Activated CD4-positive, alpha-beta T cell treated with anti-CD3 and anti-CD28 coated beads for 4 hours (primary cell): Measurements from ENCODE around the gene SEC14L6.

ENCODE experiments used
- DNase-seq, 2 donors: peaks; one replicate each; pipeline ENCODE4 v3.0.0-alpha.2; 2020

Gene SEC14L6

DNA sequence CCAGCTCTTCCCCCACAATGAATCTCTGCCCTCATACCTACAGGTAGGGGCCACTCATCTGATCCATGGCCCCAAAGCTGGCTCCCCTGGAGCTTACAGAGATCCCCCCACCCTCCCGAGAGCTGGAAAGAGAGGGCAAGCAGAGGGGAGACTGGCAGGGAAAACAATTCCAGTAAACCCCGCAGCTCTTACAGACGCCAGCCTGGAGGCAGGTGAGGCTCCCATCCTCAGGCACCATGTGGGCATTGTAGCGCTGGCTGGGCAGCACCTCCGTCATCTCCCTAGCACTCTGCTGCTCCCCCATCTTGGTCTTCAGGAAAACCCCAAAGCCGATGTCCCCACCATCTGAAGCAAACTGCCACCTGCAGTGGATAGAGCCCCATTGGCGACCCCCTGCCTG is 55.2 kb downstream of the SEC14L6 start:
- no peak for DNase-seq

DNA sequence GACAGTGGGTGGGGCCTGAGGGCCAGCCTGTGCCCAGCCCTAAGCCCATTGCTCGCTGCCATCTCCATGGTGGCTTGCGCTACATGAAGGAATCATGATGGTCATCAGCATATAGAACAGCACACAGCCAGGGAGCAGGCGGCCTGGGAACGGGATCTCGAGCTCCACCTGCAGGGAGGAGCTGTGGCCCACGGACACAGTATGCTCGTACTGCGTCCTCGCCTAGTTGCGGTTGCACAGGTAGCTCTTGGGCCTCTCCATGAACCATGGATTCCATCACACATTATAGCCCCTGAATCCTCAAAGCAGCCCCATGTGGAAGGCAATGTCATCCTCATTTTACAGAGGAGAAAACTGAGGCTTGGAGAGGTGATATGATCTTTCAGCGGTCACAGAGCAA is 56.1 kb downstream of the SEC14L6 start:
- no peak for DNase-seq

DNA sequence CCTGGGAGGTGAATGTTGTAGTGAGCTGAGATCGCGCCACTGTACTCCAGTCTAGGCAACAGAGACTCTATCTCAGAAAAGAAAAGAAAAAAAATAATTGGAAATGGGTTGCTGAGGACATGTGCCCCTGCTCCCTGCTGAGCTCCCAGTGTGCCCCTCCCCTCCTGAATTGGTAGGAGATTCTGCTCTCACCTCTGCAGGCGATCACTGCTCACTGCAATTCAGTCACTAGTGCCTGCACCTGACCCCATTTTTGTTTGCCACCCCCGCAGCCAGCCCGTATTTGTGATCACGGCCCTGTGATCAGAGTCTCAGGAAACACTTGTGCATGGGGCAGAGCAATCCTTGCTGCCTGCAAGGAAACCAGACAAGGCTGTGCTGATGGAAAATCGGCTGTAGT is 58.4 kb downstream of the SEC14L6 start:
- no peak for DNase-seq

DNA sequence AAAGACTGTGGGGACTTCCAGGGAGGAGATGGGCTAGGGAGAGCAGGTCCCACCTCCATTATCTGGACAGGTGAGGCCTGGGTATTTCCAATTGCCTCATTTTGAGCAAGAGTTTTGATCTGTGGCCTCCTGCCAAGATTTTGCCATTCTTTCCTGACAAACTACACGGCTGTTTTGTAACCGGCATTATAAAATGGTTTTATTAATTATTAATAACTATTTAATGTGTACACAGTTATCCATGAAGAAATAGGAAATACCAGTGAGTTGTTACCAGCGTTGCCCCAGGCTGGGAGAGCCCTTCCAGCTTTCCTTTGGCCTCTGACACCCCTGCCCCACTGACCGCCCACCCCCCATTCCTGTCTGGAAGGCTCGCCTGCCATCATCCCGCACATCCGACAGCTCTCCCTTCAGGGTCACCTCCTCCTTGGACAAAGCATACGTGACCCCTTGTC is 59.9 kb downstream of the SEC14L6 start:
- DNase-seq: no peak

DNA sequence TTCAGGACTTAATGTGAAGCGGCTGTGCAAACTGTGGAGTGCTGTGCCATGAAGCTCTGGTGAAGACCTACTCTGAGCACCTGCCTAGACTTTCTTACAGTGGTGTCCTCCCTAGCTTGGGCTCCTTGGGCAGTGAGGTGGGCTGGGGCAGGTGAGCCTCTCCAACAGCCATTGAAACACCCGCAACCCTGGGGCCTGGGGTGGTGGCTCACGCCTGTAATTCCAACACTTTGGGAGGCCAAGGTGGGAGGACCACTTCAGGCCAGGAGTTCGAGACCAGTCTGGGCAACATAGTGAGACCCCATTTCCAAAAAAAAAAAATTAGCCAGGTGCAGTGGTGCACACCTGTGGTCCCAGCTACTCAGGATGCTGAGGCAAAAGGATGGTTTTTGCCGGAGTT is 60.4 kb downstream of the SEC14L6 start:
- DNase-seq: no peak

DNA sequence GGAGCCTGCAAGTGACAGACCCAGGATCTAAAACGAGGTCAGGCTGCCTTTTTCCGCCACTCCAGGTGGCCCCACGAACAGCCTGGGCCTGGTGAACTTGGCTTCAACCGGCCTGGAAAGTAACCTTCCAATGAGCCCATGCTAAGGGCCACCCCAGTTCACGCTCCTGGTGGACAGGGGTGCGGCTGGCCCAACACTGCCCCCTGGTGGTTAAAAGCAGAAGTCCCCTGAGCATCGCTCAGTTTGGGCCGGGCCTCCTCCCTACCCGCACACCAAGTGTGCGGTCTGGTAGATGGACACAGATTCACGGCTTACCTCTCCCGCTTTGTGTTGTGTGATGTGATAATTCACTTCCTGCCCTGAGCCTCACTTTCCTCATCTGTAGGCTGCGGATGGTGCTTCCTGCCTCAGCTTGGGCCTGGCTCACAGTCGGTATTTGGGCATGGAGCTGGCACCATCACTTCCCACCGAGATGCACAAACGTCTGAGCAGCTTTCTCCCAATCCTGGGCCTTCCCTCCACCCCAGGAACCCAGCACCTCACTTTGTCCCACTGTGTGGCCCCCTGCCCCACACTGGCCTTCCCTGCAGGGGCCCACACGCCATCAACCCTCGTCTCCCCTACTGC is 61.1 kb downstream of the SEC14L6 start:
- peak; percentile 67 to 74 for DNase-seq

DNA sequence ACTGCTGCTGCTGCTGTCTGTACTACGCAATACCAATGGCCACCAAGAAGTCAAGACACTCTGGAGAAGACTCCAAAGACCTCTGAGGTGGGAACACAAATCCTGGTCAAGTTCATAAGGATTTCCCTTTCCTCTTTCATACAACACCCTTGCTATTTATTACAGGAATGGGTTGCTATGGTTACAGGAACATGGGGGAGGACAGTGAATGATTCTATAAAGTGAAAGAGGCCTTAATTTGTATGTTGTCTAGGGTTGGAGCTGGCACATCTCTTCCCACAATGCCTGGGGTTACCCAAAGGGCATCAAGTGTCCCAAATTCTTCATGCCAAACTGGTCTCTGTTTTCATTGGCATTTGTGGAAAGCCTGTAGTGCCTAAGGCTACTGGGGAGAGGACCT is 63.4 kb downstream of the SEC14L6 start:
- DNase-seq: no peak

DNA sequence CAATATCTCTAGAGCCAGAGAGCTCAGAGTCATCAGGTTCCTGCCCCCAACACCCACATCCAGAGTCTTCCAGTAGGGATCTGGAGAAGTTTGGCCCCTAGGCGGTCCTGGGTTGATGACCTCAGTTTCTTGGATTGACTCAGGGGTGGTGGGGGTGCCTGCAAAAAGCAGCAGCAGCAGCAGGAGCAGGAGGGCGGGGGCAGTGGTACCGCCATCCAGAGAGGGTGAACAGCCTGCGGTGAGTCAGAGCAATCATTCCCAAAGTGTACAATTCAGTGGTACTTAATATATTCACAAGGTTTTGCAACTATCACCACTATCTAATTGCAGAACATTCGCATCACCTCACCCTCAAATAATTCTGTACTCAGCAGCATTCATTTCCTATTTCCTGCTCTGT is 64.8 kb downstream of the SEC14L6 start:
- no peak for DNase-seq

DNA sequence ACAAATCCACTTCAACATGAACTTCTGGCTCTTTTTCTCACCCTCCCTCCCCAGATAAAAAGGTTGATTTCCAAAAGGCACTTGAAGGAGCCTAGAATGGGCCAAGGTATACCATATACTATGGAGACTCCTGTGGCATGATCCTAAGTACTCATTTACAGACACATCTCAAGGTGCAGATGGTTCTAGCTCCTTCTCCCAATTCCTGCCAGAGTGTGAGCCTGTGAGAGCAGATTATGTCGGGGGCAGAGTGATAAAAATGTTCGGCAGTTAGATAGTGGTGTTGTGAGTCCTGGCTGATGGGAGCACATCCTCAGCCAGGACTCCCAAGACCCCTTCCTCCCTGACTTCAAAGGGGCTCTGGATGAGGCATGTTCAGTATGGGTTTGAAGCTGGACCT is 66.6 kb downstream of the SEC14L6 start:
- no peak for DNase-seq

DNA sequence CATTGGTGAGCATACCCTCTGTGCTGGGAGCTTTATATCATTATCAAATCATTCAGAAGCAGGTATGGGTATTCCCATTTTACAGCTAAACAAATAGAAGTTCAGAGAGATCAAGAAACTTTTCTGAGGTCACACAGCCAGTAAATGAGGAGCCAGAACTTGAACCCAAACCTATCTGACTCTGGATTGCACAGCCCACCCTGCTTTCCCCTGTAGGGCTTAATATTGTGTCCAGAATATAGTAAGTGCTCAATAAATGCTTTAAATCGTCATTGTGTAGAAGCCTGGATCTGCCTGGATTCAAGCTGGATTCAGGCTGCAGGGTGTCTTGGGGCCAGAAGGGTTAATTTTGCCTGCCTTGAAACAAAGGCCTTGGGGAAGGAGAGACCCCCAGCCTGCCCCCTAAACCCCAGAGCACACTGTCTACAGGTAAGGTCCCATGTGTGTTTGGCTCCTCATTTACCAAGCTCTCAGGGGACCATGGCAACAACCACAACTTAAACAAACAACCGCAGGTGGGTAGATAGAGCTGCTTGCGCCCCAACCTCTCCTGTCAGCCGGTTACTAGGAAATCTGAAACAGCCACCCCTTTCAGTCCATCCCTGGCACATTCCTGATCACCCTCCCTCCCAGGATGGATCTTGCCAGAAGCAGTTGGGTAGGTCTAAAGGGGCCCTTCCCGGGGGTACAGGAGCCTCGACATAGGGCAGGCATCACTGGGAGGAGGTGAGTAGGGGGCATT is 71.7 kb downstream of the SEC14L6 start:
- DNase-seq: no peak

DNA sequence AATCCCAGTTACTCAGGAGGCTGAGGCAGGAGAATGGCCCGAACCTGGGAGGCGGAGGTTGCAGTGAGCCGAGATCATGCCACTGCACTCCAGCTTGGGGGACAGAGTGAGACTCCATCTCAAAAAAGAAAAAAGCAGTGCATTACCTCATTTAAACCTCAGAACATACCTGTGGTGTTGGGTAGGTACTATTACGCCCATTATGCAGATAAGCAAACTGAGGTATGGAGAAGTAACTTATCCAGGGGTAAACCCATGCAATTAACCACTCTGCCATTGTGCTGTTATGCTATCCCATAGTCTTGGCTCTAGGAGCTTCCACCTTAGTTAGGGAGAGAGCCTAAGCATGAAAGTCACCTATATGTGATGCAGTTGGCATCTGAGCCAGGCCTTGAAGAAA is 72.4 kb downstream of the SEC14L6 start:
- no peak for DNase-seq

DNA sequence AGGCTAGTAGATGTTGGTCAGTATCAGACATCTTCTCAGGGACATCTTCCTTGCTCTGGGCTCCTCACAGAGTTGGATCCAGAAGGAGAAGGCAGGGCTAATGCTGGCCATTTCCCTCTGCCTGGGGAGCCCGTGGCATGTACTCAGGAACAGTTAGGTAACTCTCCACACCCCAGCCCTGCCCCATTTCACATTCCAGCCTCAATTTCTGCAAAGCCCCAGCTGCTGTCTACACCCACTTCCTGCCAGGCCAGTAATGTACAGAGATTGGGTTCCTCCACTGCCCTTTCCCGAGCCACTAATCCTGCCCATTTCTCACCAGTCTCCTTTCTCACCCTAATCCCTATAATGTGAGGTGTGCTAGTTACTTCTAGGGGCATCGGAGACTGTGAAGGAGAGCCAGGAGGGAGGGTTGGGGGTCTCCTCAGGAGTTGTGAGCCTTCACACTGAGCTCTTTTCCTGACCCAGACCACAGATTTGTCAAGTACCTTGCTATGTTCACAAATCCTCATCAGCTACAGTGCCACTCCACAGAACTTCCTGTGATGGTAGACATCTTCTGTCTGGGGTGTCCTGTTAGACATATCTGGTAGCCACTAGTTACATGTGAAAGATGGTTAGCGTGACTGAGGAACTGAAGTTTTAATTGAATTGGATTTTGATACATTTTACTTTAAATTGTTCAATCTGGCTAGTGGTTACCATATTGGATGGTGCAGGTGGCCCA is 73.4 kb downstream of the SEC14L6 start:
- DNase-seq: no peak
